EH (cell line): ENCODE data around the gene ZSCAN32.

ENCODE experiments used
- DNase-seq: peaks from one replicate; pipeline ENCODE4 v3.0.0-alpha.2; 2015; ENCODE audit warnings: low read depth

ZSCAN32 gene

GRCh38 chr16:3356118-3356517 lies 44.7 kb downstream of the ZSCAN32 start:
- no peak for DNase-seq

- no peak for DNase-seq
Observed at GRCh38 chr16:3355589-3355988, 45.2 kb downstream of the ZSCAN32 start, which contains the start of gene OR2C1. Gene OR2C1, plus strand, starts transcription at chr16:3355889. Its CDS starts 52 bp downstream, at chr16:3355941.

GRCh38 chr16:3349175-3349574 lies 51.6 kb downstream of the ZSCAN32 start:
- DNase-seq: no peak

GRCh38 chr16:3348547-3349167 lies 52.1 kb downstream of the ZSCAN32 start:
- no peak for DNase-seq

- no peak for DNase-seq
Observed at GRCh38 chr16:3347586-3347985, 53.2 kb downstream of the ZSCAN32 start.

GRCh38 chr16:3346041-3346440 lies 54.8 kb downstream of the ZSCAN32 start:
- DNase-seq: no peak
